ENCODE measurements around the gene MAPK8. TPM values are rescaled to one million over a fixed set of nuclear protein-coding genes. Genes with fewer than 3 reads are reported as not detected.

MAPK8 gene
- total and polyA plus RNA-seq, 9 of the 15 experiments (the other 6 are each of a cell fraction or from before 2014, with no cell fraction given): 6.4 to 159 (median 71.0) TPM

DNA sequence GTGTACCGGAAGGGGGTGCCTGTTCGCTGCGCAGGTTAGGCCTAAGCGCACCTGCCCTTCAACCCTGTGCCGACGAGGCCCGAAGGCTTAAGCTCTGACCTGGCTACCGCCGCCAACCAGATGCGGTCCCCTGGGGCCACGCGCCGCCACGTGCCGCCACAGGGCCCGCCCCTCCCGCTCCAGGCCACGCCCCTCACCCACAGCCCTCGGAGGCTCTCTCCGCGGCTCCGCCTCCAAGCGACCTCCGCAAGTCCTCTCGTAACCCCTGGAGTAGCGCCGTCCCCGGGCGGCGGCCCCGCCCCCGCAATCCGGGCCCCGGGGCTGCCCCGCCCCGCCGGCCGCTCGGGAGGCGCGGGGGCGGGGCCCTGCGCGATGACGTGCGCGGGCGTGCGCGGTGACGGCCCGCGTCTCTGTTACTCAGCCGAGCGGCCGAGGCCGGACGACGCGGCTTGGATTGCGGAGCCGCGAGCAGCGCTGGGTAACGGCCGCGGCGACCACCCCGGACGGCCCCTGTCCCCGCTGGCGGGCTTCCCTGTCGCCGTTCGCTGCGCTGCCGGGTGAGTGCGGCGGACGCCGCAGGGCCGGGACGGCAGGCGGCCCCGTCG, at the start of gene MAPK8 (continued):
- TF ChIP-seq, protein P1, sequence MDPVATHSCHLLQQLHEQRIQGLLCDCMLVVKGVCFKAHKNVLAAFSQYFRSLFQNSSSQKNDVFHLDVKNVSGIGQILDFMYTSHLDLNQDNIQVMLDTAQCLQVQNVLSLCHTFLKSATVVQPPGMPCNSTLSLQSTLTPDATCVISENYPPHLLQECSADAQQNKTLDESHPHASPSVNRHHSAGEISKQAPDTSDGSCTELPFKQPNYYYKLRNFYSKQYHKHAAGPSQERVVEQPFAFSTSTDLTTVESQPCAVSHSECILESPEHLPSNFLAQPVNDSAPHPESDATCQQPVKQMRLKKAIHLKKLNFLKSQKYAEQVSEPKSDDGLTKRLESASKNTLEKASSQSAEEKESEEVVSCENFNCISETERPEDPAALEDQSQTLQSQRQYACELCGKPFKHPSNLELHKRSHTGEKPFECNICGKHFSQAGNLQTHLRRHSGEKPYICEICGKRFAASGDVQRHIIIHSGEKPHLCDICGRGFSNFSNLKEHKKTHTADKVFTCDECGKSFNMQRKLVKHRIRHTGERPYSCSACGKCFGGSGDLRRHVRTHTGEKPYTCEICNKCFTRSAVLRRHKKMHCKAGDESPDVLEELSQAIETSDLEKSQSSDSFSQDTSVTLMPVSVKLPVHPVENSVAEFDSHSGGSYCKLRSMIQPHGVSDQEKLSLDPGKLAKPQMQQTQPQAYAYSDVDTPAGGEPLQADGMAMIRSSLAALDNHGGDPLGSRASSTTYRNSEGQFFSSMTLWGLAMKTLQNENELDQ (CRISPR knock-in tag; IDR thresholded peaks at IDR 0.05; ENCODE audit: borderline replicate concordance): peak; percentile 99
- TF ChIP-seq ESRRA (IDR thresholded peaks at IDR 0.05; ENCODE audit: borderline replicate concordance, low read depth) (peak; percentile 84; the same call in 1 of the 2 replicates), DNMT1 (IDR thresholded peaks at IDR 0.05) (no peak), TAF1 (IDR thresholded peaks at IDR 0.05; ENCODE audit: control insufficient read depth, extremely low read depth, insufficient read depth, low read length, severe bottlenecking) (peak; percentile 76), KHSRP (IDR thresholded peaks at IDR 0.05) (no peak), SUPT5H (IDR thresholded peaks at IDR 0.05) (peak; percentile 67), MYC (IDR thresholded peaks at IDR 0.05; ENCODE audit: low read depth, low read length) (peak; percentile 97), MYC (CRISPR knock-in tag; IDR thresholded peaks at IDR 0.05; ENCODE audit: borderline replicate concordance, low read depth) (peak; percentile 75; the same call in 1 of the 2 replicates), WHSC1 (IDR thresholded peaks at IDR 0.05; ENCODE audit: low read length) (no peak), TCF7 (IDR thresholded peaks at IDR 0.05; ENCODE audit: borderline replicate concordance) (0 out of 2 replicates have a peak, but pooled peaks have one; percentile 27), NCOA6 (IDR thresholded peaks at IDR 0.05) (peak; percentile 78), ZNF143 (CRISPR knock-in tag; IDR thresholded peaks at IDR 0.05) (peak; percentile 69), PHF21A (IDR thresholded peaks at IDR 0.05; ENCODE audit: borderline replicate concordance, low read depth) (no peak), RCOR1 (IDR thresholded peaks at IDR 0.05; ENCODE audit: borderline replicate concordance in 1 of 2, low read depth in 2 of 2, low read length in 2 of 2) (no peak; a peak in 1 of 4 replicates), BRCA1 (IDR thresholded peaks at IDR 0.05) (no peak), BRCA1 (CRISPR knock-in tag; IDR thresholded peaks at IDR 0.05) (0 out of 2 replicates have a peak, but pooled peaks have one; percentile 81), MTA3 (IDR thresholded peaks at IDR 0.05; ENCODE audit: borderline replicate concordance) (no peak), CREB1 (IDR thresholded peaks at IDR 0.05) (peak; percentile 88), CREB1 (CRISPR knock-in tag; IDR thresholded peaks at IDR 0.05) (peak; percentile 75), E2F3 (CRISPR knock-in tag; IDR thresholded peaks at IDR 0.05) (0 out of 2 replicates have a peak, but pooled peaks have one; percentile 59), RBFOX2 (IDR thresholded peaks at IDR 0.05; ENCODE audit: low read depth, low read length) (peak; percentile 92), U2AF1 (optimal IDR thresholded peaks at IDR 0.05; ENCODE audit: low read depth, low read length) (peak; percentile 57), PHB (CRISPR knock-in tag; IDR thresholded peaks at IDR 0.05) (no peak; the same call in 1 of the 2 replicates), ZNF232 (CRISPR knock-in tag; IDR thresholded peaks at IDR 0.05) (peak; percentile 99)
- TF ChIP-seq, protein P2, sequence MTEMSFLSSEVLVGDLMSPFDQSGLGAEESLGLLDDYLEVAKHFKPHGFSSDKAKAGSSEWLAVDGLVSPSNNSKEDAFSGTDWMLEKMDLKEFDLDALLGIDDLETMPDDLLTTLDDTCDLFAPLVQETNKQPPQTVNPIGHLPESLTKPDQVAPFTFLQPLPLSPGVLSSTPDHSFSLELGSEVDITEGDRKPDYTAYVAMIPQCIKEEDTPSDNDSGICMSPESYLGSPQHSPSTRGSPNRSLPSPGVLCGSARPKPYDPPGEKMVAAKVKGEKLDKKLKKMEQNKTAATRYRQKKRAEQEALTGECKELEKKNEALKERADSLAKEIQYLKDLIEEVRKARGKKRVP (CRISPR knock-in tag; IDR thresholded peaks at IDR 0.05): peak; percentile 46; the same call in 1 of the 2 replicates
- TF ChIP-seq, protein P3, sequence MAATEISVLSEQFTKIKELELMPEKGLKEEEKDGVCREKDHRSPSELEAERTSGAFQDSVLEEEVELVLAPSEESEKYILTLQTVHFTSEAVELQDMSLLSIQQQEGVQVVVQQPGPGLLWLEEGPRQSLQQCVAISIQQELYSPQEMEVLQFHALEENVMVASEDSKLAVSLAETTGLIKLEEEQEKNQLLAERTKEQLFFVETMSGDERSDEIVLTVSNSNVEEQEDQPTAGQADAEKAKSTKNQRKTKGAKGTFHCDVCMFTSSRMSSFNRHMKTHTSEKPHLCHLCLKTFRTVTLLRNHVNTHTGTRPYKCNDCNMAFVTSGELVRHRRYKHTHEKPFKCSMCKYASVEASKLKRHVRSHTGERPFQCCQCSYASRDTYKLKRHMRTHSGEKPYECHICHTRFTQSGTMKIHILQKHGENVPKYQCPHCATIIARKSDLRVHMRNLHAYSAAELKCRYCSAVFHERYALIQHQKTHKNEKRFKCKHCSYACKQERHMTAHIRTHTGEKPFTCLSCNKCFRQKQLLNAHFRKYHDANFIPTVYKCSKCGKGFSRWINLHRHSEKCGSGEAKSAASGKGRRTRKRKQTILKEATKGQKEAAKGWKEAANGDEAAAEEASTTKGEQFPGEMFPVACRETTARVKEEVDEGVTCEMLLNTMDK (IDR thresholded peaks at IDR 0.05; ENCODE audit: borderline replicate concordance, insufficient read depth, low read depth, low read length, poor library complexity, severe bottlenecking): no peak

All from K562 (cell line).